MM.1S (cell line): ENCODE results near the gene INSL6.
A peak's percentile ranks its signal among the peaks of the same experiment; 100 is the strongest.
"Not testable (repeated sequence)": the region's sequence is repeated elsewhere in the genome, so short reads cannot be mapped to it uniquely, and the experiment has no call there.

Experiments used
- DNase-seq: peaks from one replicate; pipeline ENCODE4 v3.0.0-alpha.2; 2015
- H2AFZ ChIP-seq: fragments of 300-600 bp; sonication (generic); 2 replicates; pipeline ENCODE4 v1.6.0; 2016; ENCODE audit warnings: antibody characterized with exemption, low read length
- H3F3A ChIP-seq: fragments of 300-600 bp; sonication (generic); 2 replicates; pipeline ENCODE4 v1.6.1; 2016; ENCODE audit warnings: mild to moderate bottlenecking, antibody characterized with exemption, low read length, moderate library complexity, mixed read lengths; ENCODE audit not compliant: insufficient read depth
- H3K27ac ChIP-seq: fragments of 300-600 bp; sonication (generic); 2 replicates; pipeline ENCODE4 v1.5.1; 2016; ENCODE audit warnings: mild to moderate bottlenecking, low read length
- H3K27me3 ChIP-seq: fragments of 300-600 bp; sonication (generic); replicated peaks from 2 replicates; pipeline ENCODE4 v1.6.0; 2016; ENCODE audit warnings: low read length; ENCODE audit not compliant: insufficient read depth
- H3K36me3 ChIP-seq: fragments of 300-600 bp; sonication (generic); replicated peaks from 2 replicates; pipeline ENCODE4 v1.6.1; 2016; ENCODE audit warnings: mild to moderate bottlenecking, low read length, mixed read lengths; ENCODE audit not compliant: insufficient read depth
- H3K4me1 ChIP-seq: fragments of 300-600 bp; sonication (generic); 2 replicates; pipeline ENCODE4 v1.6.1; 2016; ENCODE audit warnings: low read length, mixed read lengths
- H3K4me2 ChIP-seq: fragments of 300-600 bp; sonication (generic); 2 replicates; pipeline ENCODE4 v1.6.0; 2016; ENCODE audit warnings: low read depth, low read length
- H3K4me3 ChIP-seq: fragments of 300-600 bp; sonication (generic); 2 replicates; pipeline ENCODE4 v1.5.1; 2016; ENCODE audit warnings: low read length, mixed read lengths
- H3K79me2 ChIP-seq: fragments of 300-600 bp; sonication (generic); 2 replicates; pipeline ENCODE4 v1.6.1; 2016; ENCODE audit warnings: mixed run types, low read length, mixed read lengths
- H3K9ac ChIP-seq: fragments of 300-600 bp; sonication (generic); 2 replicates; pipeline ENCODE4 v1.6.1; 2016; ENCODE audit warnings: low read length, mixed read lengths
- H3K9me2 ChIP-seq: fragments of 300-600 bp; sonication (generic); replicated peaks from 2 replicates; pipeline ENCODE4 v1.6.1; 2016; ENCODE audit warnings: mild to moderate bottlenecking, low read length, mixed read lengths; ENCODE audit not compliant: insufficient read depth
- H3K9me3 ChIP-seq: fragments of 300-600 bp; sonication (generic); replicated peaks from 2 replicates; pipeline ENCODE4 v1.6.1; 2016; ENCODE audit warnings: mild to moderate bottlenecking, low read length, mixed read lengths; ENCODE audit not compliant: insufficient read depth
- H4K20me1 ChIP-seq: fragments of 300-600 bp; sonication (generic); 2 replicates; pipeline ENCODE4 v1.6.1; 2016; ENCODE audit warnings: mild to moderate bottlenecking, low read length, moderate library complexity, mixed read lengths; ENCODE audit not compliant: insufficient read depth
- CTCF ChIP-seq: fragments of 300-600 bp; sonication (generic); IDR thresholded peaks from 2 replicates; pipeline ENCODE4 v1.5.1; 2016; ENCODE audit warnings: antibody characterized with exemption, low read length, mixed read lengths
- EZH2 ChIP-seq: fragments of 300-600 bp; sonication (generic); optimal IDR thresholded peaks from 2 replicates; pipeline ENCODE3; 2017; ENCODE audit warnings: low read depth, mild to moderate bottlenecking, antibody characterized with exemption, low read length, mixed read lengths
- EZH2phosphoT487 ChIP-seq: fragments of 300-600 bp; sonication (generic); IDR thresholded peaks from 2 replicates; pipeline ENCODE4 v1.6.1; 2018; ENCODE audit warnings: antibody characterized with exemption, low read length

Gene INSL6

DNA sequence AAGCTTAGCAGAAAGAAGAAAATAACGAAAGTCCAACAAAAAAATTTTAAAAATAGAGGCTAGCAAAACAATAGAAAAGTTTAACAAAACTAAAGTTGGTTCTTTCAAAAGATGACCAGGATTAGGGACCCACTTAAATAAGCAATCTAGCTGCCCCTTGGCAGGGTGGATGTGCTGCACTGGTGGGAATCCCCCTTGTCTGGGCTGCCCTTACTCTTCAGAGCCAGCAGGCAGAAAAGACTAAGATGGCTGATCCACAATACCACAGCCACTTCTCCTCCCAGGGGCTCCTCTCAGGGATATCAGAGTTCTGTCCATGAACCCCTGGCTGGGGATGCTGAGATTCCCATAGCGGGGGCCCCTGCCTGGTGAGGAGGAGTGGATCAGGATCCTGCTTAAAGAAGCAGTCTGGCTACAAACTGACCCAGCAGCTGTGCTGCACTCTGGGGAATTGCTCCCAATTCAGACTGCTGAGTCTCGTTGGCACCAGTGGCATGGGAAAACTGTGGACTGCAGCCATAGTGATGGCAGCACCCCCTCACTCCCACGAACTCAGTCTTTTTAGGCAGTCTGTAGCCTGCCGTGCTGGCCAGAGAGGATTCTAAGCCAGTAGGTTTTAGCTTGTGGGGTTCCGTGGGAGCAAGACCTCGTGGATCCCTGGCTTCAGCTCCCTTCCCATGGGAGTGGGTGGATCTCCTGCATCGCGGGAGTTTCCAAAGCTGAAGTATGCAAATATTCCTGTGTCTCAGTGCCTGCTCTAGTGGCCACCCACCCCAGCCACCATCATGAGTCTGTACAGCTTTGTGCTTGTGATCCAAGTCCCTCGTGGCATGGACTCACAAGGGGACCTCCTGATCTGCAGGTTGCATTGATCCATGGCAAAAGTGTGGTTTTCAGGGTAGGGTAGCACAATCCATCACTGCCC lies 2.9 kb upstream of the INSL6 start:
- H3K9ac ChIP-seq: no peak overlapping the region
- H3F3A ChIP-seq: no peaks in the 10 kb centered on the region
- no peaks in the 10 kb centered on the region for H4K20me1 ChIP-seq
- TF ChIP-seq EZH2 (no peak), CTCF (no peak), EZH2phosphoT487 (no peak)
- no peak overlapping the region for H3K27ac ChIP-seq
- no peak overlapping the region for H3K4me3 ChIP-seq
- no peaks in the 10 kb centered on the region for H3K4me1 ChIP-seq
- no peak for DNase-seq
- H3K36me3 ChIP-seq: no peaks in the 10 kb centered on the region
- no peak overlapping the region for H2AFZ ChIP-seq
- no peaks in the 10 kb centered on the region for H3K9me3 ChIP-seq
- no peaks in the 10 kb centered on the region for H3K9me2 ChIP-seq
- H3K79me2 ChIP-seq: no peaks in the 10 kb centered on the region
- H3K4me2 ChIP-seq: no peak overlapping the region
- no peaks in the 10 kb centered on the region for H3K27me3 ChIP-seq

- H3K4me2 ChIP-seq: peak overlapping the region; percentile 18; the same call in 1 of the 2 replicates
- H3K4me1 ChIP-seq: no peaks in the 10 kb centered on the region
- H3K9ac ChIP-seq: no peak overlapping the region
- H2AFZ ChIP-seq: no peak overlapping the region
- no peaks in the 10 kb centered on the region for H3K79me2 ChIP-seq
- H3K27ac ChIP-seq: no peak overlapping the region
- no peak for TF ChIP-seq EZH2
- TF ChIP-seq CTCF: peak; percentile 85
- TF ChIP-seq EZH2phosphoT487: no peak
- no peaks in the 10 kb centered on the region for H3F3A ChIP-seq
- H3K9me2 ChIP-seq: no peaks in the 10 kb centered on the region
- DNase-seq: peak; percentile 74
- H4K20me1 ChIP-seq: no peaks in the 10 kb centered on the region
- H3K4me3 ChIP-seq: no peak overlapping the region
- no peaks in the 10 kb centered on the region for H3K36me3 ChIP-seq
- no peaks in the 10 kb centered on the region for H3K9me3 ChIP-seq
- H3K27me3 ChIP-seq: no peaks in the 10 kb centered on the region
Observed at GRCh38 chr9:5186416-5187169, 1.2 kb upstream of the INSL6 start.

DNA sequence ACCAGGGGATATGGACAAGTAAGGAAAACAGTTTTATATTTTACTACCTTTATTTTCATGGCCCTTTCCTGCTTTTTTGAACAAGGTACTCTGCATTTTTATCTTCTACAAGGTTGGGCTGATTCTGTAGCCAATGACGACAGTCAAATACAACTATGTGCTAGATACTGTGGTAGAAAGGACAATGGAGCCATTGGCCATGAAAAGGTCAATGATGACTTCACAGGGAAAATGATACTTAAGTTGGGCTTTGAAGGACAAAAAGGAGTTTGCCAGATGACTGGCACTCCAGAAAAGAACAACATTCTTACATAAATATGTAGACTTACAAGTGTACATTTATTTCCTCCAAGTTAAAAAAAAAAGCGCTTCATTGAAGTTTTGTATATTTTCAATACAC lies 663 bp downstream of the INSL6 start:
- Histone ChIP-seq H3K9ac (no peak overlapping the region), H3K4me3 (no peak overlapping the region), H3K27me3 (no peaks in the 10 kb centered on the region), H3K9me2 (no peaks in the 10 kb centered on the region), H3F3A (no peaks in the 10 kb centered on the region), H3K9me3 (no peaks in the 10 kb centered on the region), H3K4me2 (no peak overlapping the region), H3K4me1 (no peaks in the 10 kb centered on the region), H3K36me3 (no peaks in the 10 kb centered on the region), H4K20me1 (no peaks in the 10 kb centered on the region), H2AFZ (no peak overlapping the region), H3K79me2 (no peaks in the 10 kb centered on the region), H3K27ac (no peak overlapping the region)
- TF ChIP-seq CTCF: no peak
- no peak for TF ChIP-seq EZH2phosphoT487
- TF ChIP-seq EZH2: no peak
- DNase-seq: no peak

DNA sequence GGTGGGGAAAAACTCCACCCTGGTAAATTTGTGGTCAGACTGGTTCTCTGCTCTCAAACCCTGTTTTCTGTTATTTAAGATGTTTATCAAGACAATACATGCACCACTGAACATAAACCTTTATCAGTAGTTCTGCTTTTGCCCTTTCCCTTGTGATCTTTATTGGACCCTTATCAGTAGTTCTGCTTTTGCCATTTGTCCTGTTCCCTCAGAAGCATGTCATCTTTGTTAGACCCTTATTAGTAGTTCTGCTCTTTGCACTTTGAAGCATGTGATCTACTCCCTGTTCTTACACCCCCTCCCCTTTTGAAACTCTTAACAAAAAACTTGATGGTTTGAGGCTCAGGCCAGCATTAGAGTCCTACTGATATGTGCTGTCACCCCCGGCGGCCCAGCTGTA lies 4.8 kb downstream of the INSL6 start:
- not testable (repeated sequence) for H3K4me3 ChIP-seq, H3K27ac ChIP-seq

More for the DNA sequence above, 4.8 kb downstream of the INSL6 start:
- H3K4me1 ChIP-seq, H3K4me2 ChIP-seq, H3K9me2 ChIP-seq, H3K36me3 ChIP-seq, DNase-seq, H3K9ac ChIP-seq, H3K79me2 ChIP-seq, H3K9me3 ChIP-seq, H3F3A ChIP-seq, H4K20me1 ChIP-seq, H3K27me3 ChIP-seq, H2AFZ ChIP-seq: not testable (repeated sequence)
